GM08714 (cell line): ENCODE measurements around the gene TFAP2A.

Source experiments
- H3K4me3 ChIP-seq: fragments of 200-500 bp; sonication (Bioruptor generic); 2 replicates; pipeline ENCODE4 v1.5.1; 2014; ENCODE audit warnings: mild to moderate bottlenecking, low read length, inconsistent platforms
- ZNF274 ChIP-seq: IDR thresholded peaks from 2 replicates; pipeline ENCODE4 v1.6.1; 2012; ENCODE audit warnings: mild to moderate bottlenecking, low read depth, low read length

The TFAP2A gene

GRCh38 chr6:10402648-10403311, 12.1 kb downstream of the TFAP2A start:
- no peak for TF ChIP-seq ZNF274
- no peak overlapping the region for H3K4me3 ChIP-seq

GRCh38 chr6:10401632-10402223, 13.1 kb downstream of the TFAP2A start:
- no peak overlapping the region for H3K4me3 ChIP-seq
- no peak for TF ChIP-seq ZNF274

- no peak for TF ChIP-seq ZNF274
- H3K4me3 ChIP-seq = no peak overlapping the region
Measured at GRCh38 chr6:10401004-10401536, 13.8 kb downstream of the TFAP2A start.

GRCh38 chr6:10400330-10400729, 14.5 kb downstream of the TFAP2A start:
- no peak overlapping the region for H3K4me3 ChIP-seq
- TF ChIP-seq ZNF274 = no peak

- H3K4me3 ChIP-seq = no peak overlapping the region
- no peak for TF ChIP-seq ZNF274
Measured at GRCh38 chr6:10399451-10399850, 15.4 kb downstream of the TFAP2A start.

GRCh38 chr6:10398446-10399218, 16.2 kb downstream of the TFAP2A start:
- no peak overlapping the region for H3K4me3 ChIP-seq
- no peak for TF ChIP-seq ZNF274

GRCh38 chr6:10397756-10398445, 17.0 kb downstream of the TFAP2A start:
- TF ChIP-seq ZNF274 = no peak
- H3K4me3 ChIP-seq = no peak overlapping the region

- no peak for TF ChIP-seq ZNF274
- no peak overlapping the region for H3K4me3 ChIP-seq
Measured at GRCh38 chr6:10396785-10397184, 18.1 kb downstream of the TFAP2A start.

GRCh38 chr6:10395704-10396546, 18.9 kb downstream of the TFAP2A start:
- H3K4me3 ChIP-seq = no peak overlapping the region
- TF ChIP-seq ZNF274 = no peak

GRCh38 chr6:10395171-10395703, 19.6 kb downstream of the TFAP2A start:
- no peak overlapping the region for H3K4me3 ChIP-seq
- TF ChIP-seq ZNF274 = no peak

- no peak for TF ChIP-seq ZNF274
- no peak overlapping the region for H3K4me3 ChIP-seq
Measured at GRCh38 chr6:10393544-10394225, 21.2 kb downstream of the TFAP2A start.

- H3K4me3 ChIP-seq = no peak overlapping the region
Measured at GRCh38 chr6:10391799-10392198, 23.1 kb downstream of the TFAP2A start.

GRCh38 chr6:10391299-10391630, 23.6 kb downstream of the TFAP2A start:
- no peak overlapping the region for H3K4me3 ChIP-seq
- TF ChIP-seq ZNF274 = no peak

More at GRCh38 chr6:10391799-10392198, 23.1 kb downstream of the TFAP2A start:
- no peak for TF ChIP-seq ZNF274
